H9 (cell line): Measurements from ENCODE around the gene PRKCB. TPM values are rescaled to one million over a fixed set of nuclear protein-coding genes. Genes with fewer than 3 reads are reported as not detected.

Experiments used
- DNase-seq: peaks from one replicate; pipeline ENCODE4 v3.0.0-alpha.2; 2017
- H2AFZ ChIP-seq: one replicate; pipeline ENCODE4 v1.6.1; 2013; ENCODE audit warnings: mild to moderate bottlenecking, low read length, control low read depth, moderate library complexity
- H2AK5ac ChIP-seq: 2 replicates; pipeline ENCODE4 v1.6.1; 2013; ENCODE audit warnings: low read length, control low read depth, mixed read lengths; ENCODE audit not compliant: insufficient read length
- H2BK120ac ChIP-seq: one replicate; pipeline ENCODE4 v1.6.1; 2013; ENCODE audit warnings: low read depth, mild to moderate bottlenecking, low read length, control low read depth, inconsistent platforms; ENCODE audit not compliant: poor library complexity, severe bottlenecking
- H2BK12ac ChIP-seq: 2 replicates; pipeline ENCODE4 v1.6.1; 2013; ENCODE audit warnings: low read length, control low read depth, mixed read lengths, low read depth; ENCODE audit not compliant: insufficient read length
- H2BK15ac ChIP-seq: 2 replicates; pipeline ENCODE4 v1.6.1; 2013; ENCODE audit warnings: low read depth, low read length, control low read depth
- H2BK20ac ChIP-seq: one replicate; pipeline ENCODE4 v1.6.1; 2013; ENCODE audit warnings: low read depth, mild to moderate bottlenecking, low read length, control low read depth, inconsistent platforms; ENCODE audit not compliant: poor library complexity, severe bottlenecking
- H2BK5ac ChIP-seq: 2 replicates; pipeline ENCODE4 v1.6.1; 2013; ENCODE audit warnings: low read length, control low read depth, mixed read lengths; ENCODE audit not compliant: insufficient read length
- H3K14ac ChIP-seq: 2 replicates; pipeline ENCODE4 v1.6.1; 2013; ENCODE audit warnings: low read length, control low read depth; ENCODE audit not compliant: insufficient read depth
- H3K18ac ChIP-seq: 2 replicates; pipeline ENCODE4 v1.6.1; 2013; ENCODE audit warnings: low read depth, mild to moderate bottlenecking, mixed read lengths, low read length, control low read depth; ENCODE audit not compliant: insufficient read length
- H3K23ac ChIP-seq: 2 replicates; pipeline ENCODE4 v1.6.1; 2013; ENCODE audit warnings: low read length, control low read depth, mixed read lengths, low read depth; ENCODE audit not compliant: insufficient read length
- H3K23me2 ChIP-seq: 2 replicates; pipeline ENCODE4 v1.6.1; 2013; ENCODE audit warnings: low read depth, mild to moderate bottlenecking, mixed read lengths, low read length, control low read depth; ENCODE audit not compliant: insufficient read length, poor library complexity, severe bottlenecking
- H3K27ac ChIP-seq: 2 replicates; pipeline ENCODE4 v1.5.1; 2013; ENCODE audit warnings: low read length, control low read depth, mixed read lengths, low read depth; ENCODE audit not compliant: insufficient read length
- H3K27me3 ChIP-seq: 2 replicates; pipeline ENCODE4 v1.6.1; 2013; ENCODE audit warnings: low read length, control low read depth, inconsistent platforms; ENCODE audit not compliant: insufficient read depth
- H3K4ac ChIP-seq: 2 replicates; pipeline ENCODE4 v1.6.1; 2013; ENCODE audit warnings: low read depth, mild to moderate bottlenecking, control low read depth, inconsistent platforms, low read length, moderate library complexity
- H3K4me1 ChIP-seq: 2 replicates; pipeline ENCODE4 v1.6.1; 2013; ENCODE audit warnings: low read length, control low read depth, inconsistent platforms; ENCODE audit not compliant: insufficient read depth
- H3K4me2 ChIP-seq: 2 replicates; pipeline ENCODE4 v1.6.1; 2013; ENCODE audit warnings: low read length, control low read depth, mixed read lengths; ENCODE audit not compliant: insufficient read length, insufficient read depth
- H3K56ac ChIP-seq: 2 replicates; pipeline ENCODE4 v1.6.1; 2013; ENCODE audit warnings: low read depth, mild to moderate bottlenecking, mixed read lengths, low read length, control low read depth; ENCODE audit not compliant: insufficient read length
- H3K79me1 ChIP-seq: 2 replicates; pipeline ENCODE4 v1.6.1; 2013; ENCODE audit warnings: low read depth, mild to moderate bottlenecking, moderate library complexity, low read length, control low read depth, inconsistent platforms; ENCODE audit not compliant: insufficient read depth, poor library complexity, severe bottlenecking
- H3K79me2 ChIP-seq: 2 replicates; pipeline ENCODE4 v1.6.1; 2013; ENCODE audit warnings: low read length, control low read depth, inconsistent platforms; ENCODE audit not compliant: insufficient read depth
- H3K9ac ChIP-seq: 2 replicates; pipeline ENCODE4 v1.6.1; 2013; ENCODE audit warnings: low read length, control low read depth, mixed read lengths; ENCODE audit not compliant: insufficient read length; ENCODE audit errors: extremely low read depth
- H3K9me3 ChIP-seq: one replicate; pipeline ENCODE4 v1.6.1; 2013; ENCODE audit warnings: low read depth, low read length, inconsistent platforms; ENCODE audit not compliant: control insufficient read depth
- H3T11ph ChIP-seq: one replicate; pipeline ENCODE4 v1.6.1; 2013; ENCODE audit warnings: mild to moderate bottlenecking, low read length, control low read depth, inconsistent platforms
- H4K20me1 ChIP-seq: one replicate; pipeline ENCODE4 v1.6.1; 2013; ENCODE audit not compliant: control insufficient read depth, insufficient read length, insufficient read depth
- H4K5ac ChIP-seq: 2 replicates; pipeline ENCODE4 v1.6.1; 2013; ENCODE audit warnings: low read depth, mild to moderate bottlenecking, mixed read lengths, low read length, control low read depth; ENCODE audit not compliant: insufficient read length
- H4K8ac ChIP-seq: replicated peaks from 2 replicates; pipeline ENCODE4 v1.6.1; 2013; ENCODE audit warnings: low read length, control low read depth, mixed read lengths, low read depth; ENCODE audit not compliant: insufficient read length
- H4K91ac ChIP-seq: 2 replicates; pipeline ENCODE4 v1.6.1; 2013; ENCODE audit warnings: low read depth, mild to moderate bottlenecking, moderate library complexity, mixed read lengths, low read length, control low read depth; ENCODE audit not compliant: insufficient read length
- H3K27ac Mint-ChIP-seq, 3 experiments: 2 replicates in 2 of 3; 3 replicates in 1 of 3; pipeline ENCODE4 v1.8.0; 2020 to 2021; ENCODE audit warnings: mixed read lengths in 3 of 3, mild to moderate bottlenecking in 1 of 3, moderate library complexity in 1 of 3
- H3K27me3 Mint-ChIP-seq: 2 replicates; pipeline ENCODE4 v1.8.0; 2021; ENCODE audit warnings: low read depth, mild to moderate bottlenecking, moderate library complexity, mixed read lengths
- H3K36me3 Mint-ChIP-seq, 3 experiments: 2 replicates in 2 of 3; 3 replicates in 1 of 3; pipeline ENCODE4 v1.8.0; 2020 to 2021; ENCODE audit warnings: low read depth in 3 of 3, mixed read lengths in 3 of 3; ENCODE audit not compliant: insufficient read depth in 1 of 3
- H3K4me1 Mint-ChIP-seq, 2 experiments: 2 replicates each; pipeline ENCODE4 v1.8.0; 2020; ENCODE audit warnings: mixed read lengths in 2 of 2
- H3K4me3 Mint-ChIP-seq, 2 experiments: 2 replicates in 1 of 2; 3 replicates in 1 of 2; pipeline ENCODE4 v1.8.0; 2020 to 2021; ENCODE audit warnings: mild to moderate bottlenecking in 2 of 2, mixed read lengths in 2 of 2, moderate library complexity in 1 of 2
- H3K9me3 Mint-ChIP-seq, 2 experiments: 2 replicates in 1 of 2; 3 replicates in 1 of 2; pipeline ENCODE4 v1.8.0; 2020; ENCODE audit warnings: mild to moderate bottlenecking in 2 of 2, mixed read lengths in 2 of 2, moderate library complexity in 1 of 2
- CTCF ChIP-seq: fragments of 200-600 bp; sonication (generic); conservative IDR thresholded peaks from 3 replicates; pipeline ENCODE4 v1.8.0; 2021; ENCODE audit warnings: antibody characterized with exemption, mild to moderate bottlenecking
- WGBS: extraction: QIAGEN DNeasy Blood & Tissue Kit; methylation state at CpG from one replicate; pipeline ENCODE4 v1.1.7; 2013; ENCODE audit warnings: missing lambda C conversion rate, low lambda C conversion rate, mixed read lengths; ENCODE audit not compliant: insufficient read length; ENCODE audit errors: extremely low coverage; 5-methylcytosine and 5-hydroxymethylcytosine counted together
- total RNA-seq: library from RNA; stranded (reverse); gene quantifications from 2 replicates; pipeline ENCODE4 v1.2.1, GENCODE V29; 2021

The PRKCB gene
- total RNA-seq, 1 experiment from 2014 or later: 7.0 TPM

- H3K4me3 Mint-ChIP-seq: no peak overlapping the region
- Histone ChIP-seq H3K27ac (no peak overlapping the region), H2BK5ac (no peak overlapping the region), H2BK15ac (no peak overlapping the region), H2AK5ac (no peak overlapping the region), H3K79me2 (no peaks in the 10 kb centered on the region), H3K27me3 (no peaks in the 10 kb centered on the region), H3K14ac (no peak overlapping the region), H2AFZ (no peak overlapping the region), H4K8ac (no peak overlapping the region), H3K4me1 (no peaks in the 10 kb centered on the region), H3K23me2 (no peaks in the 10 kb centered on the region), H3K4me2 (no peak overlapping the region), H3K4ac (no peak overlapping the region), H3T11ph (no peak overlapping the region), H2BK20ac (no peak overlapping the region), H3K56ac (no peak overlapping the region), H2BK120ac (no peak overlapping the region), H2BK12ac (no peak overlapping the region), H3K18ac (no peak overlapping the region), H4K91ac (no peak overlapping the region), H3K9me3 (no peaks in the 10 kb centered on the region), H4K5ac (no peak overlapping the region), H3K23ac (no peak overlapping the region), H4K20me1 (no peaks in the 10 kb centered on the region), H3K79me1 (no peaks in the 10 kb centered on the region), H3K9ac (no peak overlapping the region)
- no CpG with 5 or more reads among the region's 5 CpGs for WGBS
- H3K36me3 Mint-ChIP-seq: no peaks in the 10 kb centered on the region
- TF ChIP-seq CTCF: no peak
- no peaks in the 10 kb centered on the region; the same call in 1 of the 2 replicates for H3K27me3 Mint-ChIP-seq
- no peak overlapping the region; a peak in 2 of 7 replicates for H3K27ac Mint-ChIP-seq
- DNase-seq: peak; percentile 3
- peaks cover 22 to 23% of the 10 kb centered on the region in 2 experiments for H3K4me1 Mint-ChIP-seq
- H3K9me3 Mint-ChIP-seq: no peaks in the 10 kb centered on the region
Measured at GRCh38 chr16:24074574-24074973, 238.8 kb downstream of the PRKCB start.
